Measurements from ENCODE around the gene PHLDB1.

DNA sequence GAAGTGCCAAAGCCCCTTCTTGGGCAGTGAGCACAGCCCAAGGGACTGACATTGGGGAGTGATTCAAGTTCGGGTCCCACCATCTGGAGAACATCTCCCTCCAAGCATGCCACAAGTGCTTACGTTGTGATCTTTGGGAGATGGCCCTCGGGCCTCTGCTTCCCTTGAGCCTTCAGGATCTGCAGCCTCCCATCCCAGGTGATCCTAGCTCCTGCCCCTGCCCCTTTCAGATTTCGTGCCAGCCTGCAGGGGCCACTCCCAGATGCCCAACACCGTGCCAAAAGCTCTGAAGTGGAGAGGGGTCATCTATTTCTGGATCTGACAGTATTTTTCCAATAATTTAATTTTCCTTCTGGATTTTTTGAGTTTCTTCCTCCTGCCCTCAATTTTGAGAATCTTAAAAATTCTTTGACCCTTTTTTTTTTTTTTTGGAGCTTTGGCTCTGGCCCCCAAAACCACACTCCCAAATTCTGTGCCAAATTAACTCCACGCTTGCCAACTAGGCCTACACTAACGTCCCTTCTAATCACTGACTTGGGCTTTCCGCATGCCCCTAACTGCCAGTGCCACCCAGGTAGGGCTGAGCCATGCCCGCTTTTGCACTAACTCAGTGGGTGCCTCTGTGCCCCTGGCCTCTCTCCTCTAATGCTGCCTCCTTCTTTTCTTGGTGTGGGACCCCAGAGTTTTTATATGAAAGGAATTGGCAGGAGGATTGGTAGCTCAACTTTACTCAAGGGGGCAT, 25.3 kb downstream of the PHLDB1 start:
- TF ChIP-seq CTCF (conservative IDR thresholded peaks at IDR 0.05), result no peak
- no peak for TF ChIP-seq EZH2 (IDR thresholded peaks at IDR 0.05; ENCODE audit: low read depth)

Data from PC-9 (cell line).